Activated CD4-positive, CD25-positive, alpha-beta regulatory T cell treated with anti-CD3 and anti-CD28 coated beads, Interleukin-2, amount 50 U/mL, for 16 hours (primary cell): ENCODE results near the gene DYDC1.
"Not testable (repeated sequence)": the region's sequence is repeated elsewhere in the genome, so short reads cannot be mapped to it uniquely, and the experiment has no call there.

Source experiments
- DNase-seq: peaks from one replicate; pipeline ENCODE4 v3.0.0-alpha.2; 2020; ENCODE audit warnings: low read depth, low spot score

The DYDC1 gene

DNA sequence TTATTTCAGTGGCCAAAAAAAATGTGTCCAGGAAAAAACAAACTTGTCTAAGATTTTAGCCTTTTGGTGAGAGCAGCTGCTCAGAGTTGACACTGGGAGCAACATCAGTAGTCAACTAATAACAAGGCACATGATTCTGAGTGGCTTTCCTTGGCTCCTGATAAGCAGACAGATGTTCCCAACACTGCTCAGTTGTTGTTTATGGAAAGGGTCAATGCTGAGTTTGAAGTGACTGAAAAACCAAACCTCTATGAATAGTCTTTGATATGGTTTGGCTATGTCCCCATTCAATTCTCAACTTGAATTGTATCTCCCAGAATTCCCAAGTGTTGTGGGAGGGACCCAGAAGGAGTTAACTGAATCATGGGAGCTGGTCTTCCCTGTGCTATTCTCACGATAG, 12.3 kb downstream of the DYDC1 start:
- no peak for DNase-seq

DNA sequence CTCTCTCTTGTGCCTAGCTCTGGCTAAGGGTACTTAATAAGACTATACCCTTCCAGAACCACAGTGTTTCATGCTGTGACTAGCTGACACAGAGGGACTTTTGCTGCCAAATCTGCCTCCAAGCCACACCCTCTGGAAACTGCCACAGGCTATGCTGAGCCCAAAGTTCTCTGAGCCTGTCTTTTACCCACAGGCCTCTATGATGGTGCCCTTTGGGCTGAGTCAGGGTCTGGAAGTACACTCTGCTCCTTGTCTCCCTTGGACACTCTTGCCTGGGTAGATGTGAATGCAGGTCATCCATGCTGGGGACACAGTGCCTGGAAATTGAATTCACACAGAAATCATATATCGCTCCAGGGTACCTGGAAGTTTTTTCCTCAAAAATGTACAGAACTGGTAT, 22.6 kb downstream of the DYDC1 start:
- no peak for DNase-seq

DNA sequence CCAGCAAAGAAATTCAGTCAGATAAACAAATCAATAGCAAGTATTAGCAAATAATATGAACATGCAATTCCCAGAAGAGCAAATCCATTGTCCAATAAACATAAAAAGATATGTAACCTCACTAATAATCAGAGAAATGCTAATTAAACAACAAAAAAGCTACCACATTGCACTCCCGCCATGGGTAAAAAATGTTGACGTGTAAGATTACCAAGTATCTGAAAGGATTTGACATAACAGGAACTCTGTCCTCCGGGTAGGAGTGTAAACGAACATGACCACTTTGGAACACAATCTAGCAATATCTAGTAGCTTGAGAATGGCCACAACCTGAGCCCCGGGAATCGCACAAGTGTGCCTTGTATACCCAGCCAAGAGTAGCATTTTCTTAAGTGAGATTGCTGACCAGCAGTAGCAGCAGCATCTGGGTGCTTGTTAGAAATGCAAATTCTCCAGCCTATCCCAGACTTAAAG, 31.6 kb downstream of the DYDC1 start:
- no peak for DNase-seq

DNA sequence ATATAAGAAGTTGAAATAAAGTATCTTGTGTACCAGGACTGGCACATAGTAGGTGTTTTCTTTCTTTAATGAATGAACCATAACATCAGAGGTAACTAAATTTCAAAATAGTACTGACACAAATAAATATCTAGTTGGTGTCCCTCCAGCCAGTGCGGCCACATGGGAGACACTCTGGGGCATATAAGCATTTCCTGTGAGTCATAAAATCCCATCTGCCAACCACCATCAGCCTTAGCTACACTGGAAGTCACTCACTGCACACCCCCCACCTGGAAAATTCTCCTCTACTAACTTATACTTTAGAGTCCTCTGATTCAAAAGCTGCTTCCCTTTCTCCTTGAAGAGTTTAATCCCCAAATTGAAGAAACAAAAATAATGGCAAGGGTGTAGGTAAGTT, 32.5 kb downstream of the DYDC1 start:
- no peak for DNase-seq

DNA sequence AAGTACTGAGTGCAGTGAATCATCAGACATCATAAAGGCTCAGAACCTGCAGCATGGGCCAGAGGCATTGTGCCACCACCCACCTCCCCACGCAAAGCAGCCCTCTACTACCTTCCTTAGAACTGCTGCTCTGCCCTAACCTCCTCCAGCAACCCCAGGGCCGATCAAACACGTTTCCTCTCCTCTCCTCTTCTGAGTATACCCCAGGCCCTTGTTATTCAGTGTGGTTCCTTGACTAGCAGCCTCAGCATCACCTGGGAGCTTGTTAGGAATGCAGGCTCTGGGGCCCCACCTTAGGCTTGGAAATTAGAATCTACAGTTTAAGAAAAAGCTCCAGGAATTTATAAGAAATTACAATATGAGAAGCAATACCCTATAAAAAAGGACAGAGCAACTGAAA, 33.2 kb downstream of the DYDC1 start:
- DNase-seq, result no peak

DNA sequence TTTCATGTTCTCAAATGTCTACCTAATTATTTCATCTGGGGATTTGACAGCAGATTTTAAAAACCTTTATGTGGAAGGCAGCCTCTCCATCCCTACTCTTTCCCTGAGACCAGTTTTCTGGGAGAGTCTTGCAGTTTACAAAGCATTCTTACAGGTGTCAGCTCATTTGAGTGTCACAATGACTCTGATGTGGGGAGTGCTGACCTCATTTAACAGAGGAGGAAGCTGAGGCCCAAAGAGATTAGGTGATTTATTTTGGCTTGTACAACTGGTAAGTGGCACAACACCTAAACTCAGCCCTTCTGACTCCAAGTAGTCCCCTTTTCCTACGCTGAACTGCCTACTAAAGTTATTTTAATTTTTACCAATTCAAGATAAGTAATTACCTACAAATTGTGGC, 33.8 kb downstream of the DYDC1 start:
- DNase-seq, result no peak

DNA sequence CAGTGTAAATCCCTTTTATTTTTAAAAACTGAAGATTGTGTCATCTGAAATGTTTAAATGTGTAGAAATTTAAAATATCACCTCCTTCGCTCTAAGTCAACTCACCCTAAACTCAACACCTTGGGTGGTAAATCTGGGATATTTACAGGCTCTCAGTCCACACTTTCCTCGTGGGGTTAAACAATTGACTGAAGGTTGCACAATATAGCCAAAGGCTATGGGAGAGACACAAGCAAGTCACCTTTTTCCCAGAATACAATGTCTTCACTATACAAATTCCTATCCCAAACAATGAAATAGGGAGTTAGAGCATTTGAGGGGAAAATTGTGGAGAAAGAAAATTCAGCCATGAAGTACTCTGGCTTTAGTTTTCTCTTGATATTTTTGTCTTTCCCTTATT, 34.4 kb downstream of the DYDC1 start:
- no peak for DNase-seq

DNA sequence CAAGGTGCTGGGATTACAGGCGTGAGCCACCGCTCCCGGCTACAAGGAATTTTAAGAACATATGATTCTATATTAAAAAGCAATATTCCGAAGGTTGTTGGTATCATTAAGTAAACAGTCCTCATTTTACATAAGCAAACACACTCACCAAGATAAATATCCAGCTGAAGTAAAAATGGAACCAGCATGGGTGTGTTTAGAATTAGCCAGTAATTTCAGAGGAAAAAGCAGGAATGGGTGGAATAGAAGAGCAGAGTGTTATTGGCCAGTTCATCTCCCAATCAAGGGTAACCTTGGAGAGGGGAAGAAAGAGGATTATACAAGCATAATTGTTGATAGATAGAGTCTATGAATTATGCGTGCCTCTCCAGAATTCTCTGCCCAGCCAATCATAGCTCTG, 35.4 kb downstream of the DYDC1 start:
- DNase-seq, result no peak

DNA sequence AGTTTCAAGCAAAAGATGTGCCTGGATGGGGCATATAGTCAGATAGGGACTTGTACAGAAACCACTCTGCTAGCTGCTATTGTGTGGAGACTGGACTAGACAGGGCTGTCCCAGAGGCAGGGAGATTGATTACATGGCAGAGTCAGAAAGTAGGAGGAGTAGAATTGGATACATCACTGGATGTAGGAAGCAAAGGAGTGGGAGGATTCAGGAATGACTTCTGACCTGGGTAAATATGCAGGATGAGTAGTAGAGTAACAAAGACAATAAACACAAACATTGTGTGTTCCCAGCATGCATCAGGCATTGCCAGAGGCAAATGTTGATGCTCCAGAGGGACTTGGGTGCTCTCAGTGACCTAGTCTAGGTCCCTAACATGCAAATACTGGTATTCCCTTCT, 36.2 kb downstream of the DYDC1 start:
- DNase-seq, result no peak

DNA sequence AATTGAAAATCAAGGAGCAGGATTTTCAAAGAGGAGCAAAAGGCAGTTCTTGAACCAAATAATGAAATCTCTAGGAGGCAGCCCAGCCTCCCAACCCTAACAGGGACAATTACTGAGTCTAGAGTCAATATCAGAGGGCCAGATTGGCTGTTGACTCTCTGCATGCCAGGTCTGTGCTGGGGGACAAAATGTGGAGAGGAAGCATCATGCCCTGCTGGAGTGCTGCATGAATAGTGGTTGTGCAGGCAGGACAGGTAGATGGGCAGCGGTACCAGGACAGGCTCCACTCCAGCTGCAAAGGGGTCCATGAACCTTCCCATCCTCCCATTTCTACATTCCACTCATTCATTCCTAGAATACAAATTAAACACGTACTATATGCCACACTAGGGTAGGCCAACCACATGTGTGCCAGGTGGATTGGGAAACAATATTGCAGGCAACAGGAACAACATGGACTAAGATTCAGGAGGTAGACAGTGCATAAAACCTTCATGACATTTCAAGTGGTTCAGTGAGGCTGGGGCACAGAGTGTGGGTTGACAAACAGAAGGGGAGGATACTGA, 36.7 kb downstream of the DYDC1 start:
- DNase-seq, result no peak

DNA sequence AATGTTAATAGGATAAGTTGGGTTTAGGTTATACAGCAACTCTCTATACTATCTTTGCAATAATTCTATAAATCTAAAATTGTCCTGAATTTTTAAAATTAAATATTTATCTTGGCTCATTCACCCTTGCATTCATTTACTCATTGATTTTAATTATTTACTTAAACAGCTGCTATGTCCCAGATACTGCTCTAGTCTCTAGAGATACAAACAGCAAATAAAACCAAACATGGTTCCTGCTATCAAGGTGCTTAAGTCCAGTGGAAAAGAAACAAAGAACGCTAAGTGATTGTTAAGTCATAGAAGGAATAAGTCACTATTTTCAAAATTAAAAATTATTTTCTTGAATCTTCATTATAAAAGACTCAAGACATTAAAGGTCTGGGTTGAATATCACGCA, 37.2 kb downstream of the DYDC1 start:
- no peak for DNase-seq

DNA sequence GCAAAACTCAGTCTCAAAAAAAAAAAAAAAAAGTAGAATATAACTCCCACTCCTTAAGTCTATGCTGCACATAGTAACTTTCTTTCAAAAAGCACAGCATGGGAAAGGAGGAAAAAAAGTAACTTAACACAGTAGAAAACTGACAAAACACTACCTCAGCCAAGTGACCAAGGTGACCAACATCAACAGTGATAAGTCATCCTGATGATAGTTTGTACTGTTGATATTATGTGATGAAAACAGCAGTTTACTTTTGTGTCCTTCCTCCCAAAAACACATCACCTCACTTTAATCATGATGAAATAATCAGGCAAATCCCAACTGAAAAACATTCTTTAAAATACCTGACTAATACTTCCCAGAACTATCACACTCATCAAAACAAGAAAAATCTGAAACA, 37.8 kb downstream of the DYDC1 start:
- DNase-seq, result no peak

DNA sequence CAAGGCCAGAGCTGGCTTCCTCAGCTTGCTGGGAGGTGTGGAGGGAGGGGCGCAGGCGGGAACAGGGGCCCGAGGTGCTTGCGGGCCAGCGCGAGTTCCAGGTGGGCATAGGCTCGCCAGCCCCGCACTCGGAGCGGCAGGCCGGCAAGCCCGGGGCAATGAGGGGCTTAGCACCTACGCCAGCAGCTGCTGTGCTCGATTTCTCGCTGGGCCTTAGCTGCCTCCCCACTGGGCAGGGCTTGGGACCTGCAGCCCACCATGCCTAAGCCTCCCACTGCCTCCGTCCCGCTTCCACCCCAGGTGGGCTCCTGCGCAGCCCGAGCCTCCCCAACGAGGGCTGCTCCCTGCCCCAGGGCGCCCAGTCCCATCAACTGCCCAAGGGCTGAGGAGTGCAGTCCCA, 41.2 kb downstream of the DYDC1 start:
- no peak for DNase-seq

DNA sequence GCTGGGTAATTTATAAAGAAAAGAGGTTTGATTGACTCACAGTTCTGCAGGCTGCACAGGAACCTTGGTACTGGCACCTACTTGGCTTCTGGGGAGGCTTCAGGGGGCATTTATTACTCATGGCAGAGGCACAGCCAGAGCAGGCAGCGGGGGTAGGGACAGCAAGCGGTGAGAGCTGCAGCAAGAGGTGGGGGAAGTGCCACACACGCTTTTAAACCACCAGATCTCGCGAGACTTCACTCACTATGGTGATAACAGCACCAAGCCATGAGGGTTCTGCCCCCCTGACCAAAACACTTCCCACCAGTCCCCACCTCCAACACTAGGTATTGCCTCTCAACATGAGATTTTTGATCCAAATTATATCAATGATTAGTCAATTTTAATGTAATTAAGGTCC, 43.0 kb downstream of the DYDC1 start:
- DNase-seq, result no peak

DNA sequence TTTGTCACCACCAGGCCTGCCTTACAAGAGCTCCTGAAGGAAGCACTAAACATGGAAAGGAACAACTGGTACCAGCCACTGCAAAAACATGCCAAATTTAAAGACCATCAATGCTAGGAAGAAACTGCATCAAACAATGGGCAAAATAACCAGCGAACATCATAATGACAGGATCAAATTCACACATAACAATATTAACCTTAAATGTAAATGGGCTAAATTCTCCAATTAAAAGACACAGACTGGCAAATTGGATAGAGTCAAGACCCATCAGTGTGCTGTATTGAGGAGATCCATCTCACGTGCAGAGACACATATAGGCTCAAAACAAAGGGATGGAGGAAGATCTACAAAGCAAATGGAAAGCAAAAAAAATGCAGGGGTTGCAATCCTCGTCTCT, 50.6 kb downstream of the DYDC1 start:
- DNase-seq, result not testable (repeated sequence)

DNA sequence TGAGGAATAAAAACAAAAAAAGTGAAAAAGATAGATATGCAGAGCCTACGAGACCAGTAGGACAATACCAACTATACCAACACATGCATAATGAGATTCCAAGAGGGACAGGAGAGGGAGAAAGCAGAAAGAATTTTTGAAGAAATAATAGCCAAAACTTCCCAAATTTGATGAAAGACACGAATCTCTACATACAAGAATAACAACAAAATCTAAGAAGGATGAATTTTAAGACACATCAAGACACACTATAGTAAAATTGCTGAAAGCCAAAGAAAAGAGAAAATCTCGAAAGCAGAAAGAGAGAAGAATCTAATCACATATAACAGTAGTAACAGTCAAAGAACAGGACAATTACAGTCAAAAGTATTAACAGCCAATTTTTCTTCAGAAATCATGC, 59.6 kb downstream of the DYDC1 start:
- no peak for DNase-seq

DNA sequence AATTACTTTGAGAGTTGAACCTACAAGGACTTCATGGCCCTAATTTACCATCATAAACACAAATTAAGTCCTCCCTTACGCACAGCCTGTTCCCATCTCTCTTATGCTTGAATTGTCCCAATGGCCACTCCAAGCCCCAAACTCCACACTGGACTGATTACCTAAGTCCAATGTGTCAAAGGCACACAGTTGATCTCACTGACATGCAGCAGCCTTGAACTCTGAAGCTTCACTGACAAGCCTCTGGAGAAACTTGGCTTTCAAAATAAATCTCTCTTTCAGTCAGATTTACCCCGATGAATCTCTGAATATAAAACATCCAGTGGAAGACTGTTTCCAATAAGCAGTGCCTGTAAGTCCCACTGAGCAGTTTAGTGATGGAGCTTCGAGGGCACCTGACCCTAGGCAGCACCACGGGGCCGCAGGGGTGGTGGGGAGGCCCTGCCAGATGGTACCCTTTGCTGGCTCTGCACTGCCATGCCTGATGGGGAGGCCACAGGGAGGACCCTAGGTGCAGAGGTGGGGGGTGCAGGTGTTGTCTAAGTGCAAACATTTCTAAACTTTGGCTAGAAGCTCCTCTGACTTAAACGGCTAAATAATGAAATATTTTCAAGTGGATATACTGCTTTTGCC, 63.8 kb downstream of the DYDC1 start:
- DNase-seq, result no peak

DNA sequence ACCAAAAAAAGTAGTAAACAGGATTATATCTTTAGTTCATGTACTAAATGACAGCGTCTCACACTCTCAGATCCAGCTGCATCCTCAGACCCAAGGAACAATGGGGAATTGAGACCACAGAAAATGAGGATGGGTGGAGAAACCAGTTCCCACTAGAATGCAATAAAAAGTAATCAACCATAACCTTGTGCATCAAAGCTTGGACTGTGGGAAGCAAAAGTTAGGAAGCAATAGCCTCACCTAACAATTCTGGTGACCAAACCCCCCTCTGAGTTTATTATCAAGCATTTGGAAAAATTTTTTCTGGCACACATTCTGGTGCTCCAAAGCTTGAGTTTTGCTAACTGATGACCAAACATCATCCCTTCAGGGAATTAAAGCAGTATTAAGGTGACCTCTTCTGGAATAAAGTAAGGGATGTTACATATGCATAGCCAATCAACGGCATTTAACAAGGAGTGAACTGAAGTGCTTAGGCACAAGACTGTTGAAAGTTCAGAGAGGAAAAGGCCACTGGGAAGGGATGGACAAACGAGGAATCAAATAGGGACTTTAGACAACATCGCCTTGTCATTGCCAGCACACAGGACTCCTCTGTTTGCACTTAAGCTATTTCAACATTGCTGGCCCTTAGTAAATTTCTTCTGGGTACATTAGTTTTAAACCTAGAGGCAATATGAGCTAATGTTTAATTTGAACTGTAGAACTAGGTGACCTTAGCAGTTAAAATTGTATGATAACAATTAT, 65.9 kb downstream of the DYDC1 start:
- no peak for DNase-seq

DNA sequence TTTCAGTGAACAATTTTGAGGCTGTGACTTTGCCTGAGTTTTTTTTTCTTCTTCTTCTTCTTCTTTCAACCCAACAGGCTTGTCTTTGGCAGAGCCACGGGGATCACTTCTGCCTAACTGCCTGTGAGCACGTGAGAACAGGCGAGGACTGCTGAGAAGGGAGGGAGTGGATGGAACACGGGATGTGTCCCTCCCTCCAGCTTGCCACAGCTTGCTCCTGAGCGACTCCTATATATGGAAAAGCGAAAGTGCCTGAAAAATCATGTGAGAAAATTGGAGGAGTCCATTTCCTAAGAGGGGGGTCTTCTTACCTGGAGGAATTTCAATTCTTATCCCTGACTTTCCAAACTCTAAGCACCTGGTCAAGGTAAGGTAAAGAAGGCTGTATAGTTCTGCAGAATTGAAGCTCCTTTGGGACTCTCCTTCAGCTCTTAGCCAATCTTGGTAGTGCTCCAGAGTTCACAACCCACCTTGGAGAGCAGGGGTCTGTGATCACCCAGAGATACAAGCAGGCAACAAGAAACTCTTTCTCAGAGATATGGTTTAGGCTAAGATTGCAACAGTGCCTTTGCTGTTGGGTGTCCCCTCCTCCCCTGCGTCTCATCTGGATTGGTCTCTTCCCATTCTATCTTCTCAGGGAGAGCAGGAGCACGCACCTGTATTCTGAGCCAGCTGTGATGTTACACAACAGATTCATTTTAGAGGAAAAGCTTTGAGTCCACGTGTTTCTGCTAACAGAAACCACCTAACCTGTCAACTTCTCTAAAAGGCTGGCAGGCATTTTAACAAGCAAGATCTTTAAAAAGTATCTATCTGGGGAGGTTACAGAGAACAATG, 66.9 kb downstream of the DYDC1 start, which contains the start of gene MAT1A:
TSS of gene MAT1A (minus strand) at position 208 of the 837 bp plus-strand sequence. CDS start 235 bp downstream, outside the sequence.
- no peak for DNase-seq

DNA sequence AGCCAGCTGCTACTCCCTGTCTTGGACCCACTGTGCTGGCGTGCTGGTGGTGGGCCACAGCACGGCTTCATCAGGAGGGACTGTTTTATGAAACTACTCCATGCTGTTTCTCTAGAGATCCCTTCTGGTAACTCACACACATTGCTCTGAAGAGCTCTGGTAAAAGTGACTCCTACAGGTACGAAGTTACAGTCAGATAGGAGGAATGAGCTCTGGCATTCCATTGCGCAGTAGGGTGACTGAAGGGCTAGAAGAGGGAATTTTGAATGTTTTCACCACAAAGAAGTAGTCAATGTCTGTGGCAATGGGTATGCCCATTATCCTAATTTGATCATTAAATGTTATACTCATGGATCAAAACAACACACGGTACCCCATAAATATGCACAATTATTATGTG, 67.7 kb downstream of the DYDC1 start:
- no peak for DNase-seq
